LNCAP (cell line): ENCODE data around the gene GPR137.

Experiments
- CTCF ChIP-seq: fragments of 450-650 bp; IDR thresholded peaks from 2 replicates; pipeline ENCODE4 v1.5.1; 2017; ENCODE audit warnings: mild to moderate bottlenecking

Gene GPR137

GRCh38 chr11:64268025-64268892 is 17.4 kb upstream of the GPR137 start:
- TF ChIP-seq CTCF = no peak

- TF ChIP-seq CTCF = no peak
These were observed 16.6 kb upstream of the GPR137 start for GRCh38 chr11:64268893-64269539.

GRCh38 chr11:64269540-64270220 is 16.0 kb upstream of the GPR137 start:
- no peak for TF ChIP-seq CTCF

GRCh38 chr11:64275031-64275800 is 10.4 kb upstream of the GPR137 start:
- no peak for TF ChIP-seq CTCF

- no peak for TF ChIP-seq CTCF
These were observed 9.8 kb upstream of the GPR137 start for GRCh38 chr11:64275841-64276240.

GRCh38 chr11:64276653-64277431 is 8.8 kb upstream of the GPR137 start:
- TF ChIP-seq CTCF = no peak
